NCI-H446 (cell line): ENCODE data around the gene GJA5.

ENCODE experiments used
- DNase-seq, 2 experiments: peaks; one replicate each; lab custom pipeline; 2025; lab: John Stamatoyannopoulos, UW

GJA5 gene

GRCh38 chr1:147760481-147761260 is at the start of gene GJA5:
Gene GJA5 (minus strand): TSS chr1:147760602. CDS start chr1:147759238, 1,364 bp downstream.
- DNase-seq: no peak

GRCh38 chr1:147809236-147809635 is 48.8 kb upstream of the GJA5 start:
- no peak for DNase-seq

DNA sequence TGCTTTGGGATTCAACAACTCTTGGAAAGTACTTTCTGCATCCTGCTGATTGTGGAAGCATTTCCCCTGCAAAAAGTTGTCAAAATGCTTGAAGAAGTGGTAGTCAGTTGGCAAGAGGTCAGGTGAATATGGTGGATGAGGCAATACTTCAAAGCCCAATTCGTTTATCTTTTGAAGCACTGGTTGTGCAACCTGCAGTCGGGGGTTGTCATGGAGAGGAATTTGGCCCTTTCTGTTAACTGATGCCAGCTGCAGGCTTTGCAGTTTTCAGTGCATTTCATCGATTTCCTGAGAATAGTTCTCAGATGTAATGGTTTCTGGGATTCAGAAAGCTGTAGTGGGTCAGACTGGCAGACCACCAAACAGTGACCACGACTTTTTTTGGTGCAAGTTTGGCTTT is 47.6 kb upstream of the GJA5 start:
- no peak for DNase-seq

DNA sequence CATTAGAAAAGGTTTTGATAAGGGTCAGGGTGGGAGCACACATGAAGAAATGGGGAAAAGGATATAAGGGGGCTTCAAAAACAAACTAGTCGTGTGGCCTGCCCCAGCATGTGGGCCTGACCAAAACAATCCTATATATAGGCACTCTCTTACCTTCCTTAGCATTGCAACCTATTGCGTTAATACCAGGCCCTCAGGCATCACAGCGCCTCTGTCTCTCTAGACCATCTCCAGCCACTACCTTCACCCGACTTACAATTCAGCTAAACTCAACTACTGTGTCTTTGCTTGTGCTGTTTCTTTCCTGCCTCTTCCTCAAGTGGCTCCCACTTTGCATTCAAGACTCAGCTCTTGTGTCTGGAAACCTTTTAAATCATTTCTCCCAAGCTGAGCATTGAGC is 47.0 kb upstream of the GJA5 start:
- DNase-seq: no peak

DNA sequence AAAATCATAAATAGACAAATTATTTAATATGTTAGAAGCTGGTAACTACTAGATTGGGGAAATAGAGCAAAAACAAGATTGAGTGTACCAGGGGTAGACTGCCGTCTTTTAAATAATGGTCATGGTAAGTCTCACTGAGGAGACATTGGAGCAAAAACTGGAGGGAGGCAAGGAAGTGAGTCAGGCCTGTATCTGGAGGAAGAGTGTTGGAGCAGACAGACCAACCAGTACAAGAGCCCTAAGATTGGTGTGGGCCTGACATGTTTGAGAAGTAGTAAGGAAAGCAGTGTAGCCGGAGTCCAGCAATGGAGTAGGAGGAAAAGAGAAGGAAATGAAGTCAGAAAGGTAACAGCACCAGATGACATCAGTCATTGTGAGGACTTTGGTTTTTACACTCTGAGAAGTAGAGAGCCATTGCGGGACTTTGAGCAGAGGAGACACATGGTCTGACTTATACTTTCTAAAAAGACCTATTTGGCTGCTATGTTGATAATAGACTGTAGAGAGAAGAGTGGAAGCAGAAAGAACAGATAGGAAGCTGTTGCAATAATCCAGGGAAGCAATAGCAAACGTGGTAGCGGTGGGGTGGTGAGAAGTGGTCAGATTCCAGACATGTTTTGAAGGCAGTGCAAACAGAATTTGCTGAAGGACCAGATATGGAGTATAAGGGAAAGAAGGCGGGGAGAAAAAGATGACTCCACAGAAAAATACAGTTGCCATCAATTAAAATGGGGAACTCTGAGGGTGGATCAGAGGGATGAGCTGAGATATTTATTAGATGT is 44.7 kb upstream of the GJA5 start:
- no peak for DNase-seq

DNA sequence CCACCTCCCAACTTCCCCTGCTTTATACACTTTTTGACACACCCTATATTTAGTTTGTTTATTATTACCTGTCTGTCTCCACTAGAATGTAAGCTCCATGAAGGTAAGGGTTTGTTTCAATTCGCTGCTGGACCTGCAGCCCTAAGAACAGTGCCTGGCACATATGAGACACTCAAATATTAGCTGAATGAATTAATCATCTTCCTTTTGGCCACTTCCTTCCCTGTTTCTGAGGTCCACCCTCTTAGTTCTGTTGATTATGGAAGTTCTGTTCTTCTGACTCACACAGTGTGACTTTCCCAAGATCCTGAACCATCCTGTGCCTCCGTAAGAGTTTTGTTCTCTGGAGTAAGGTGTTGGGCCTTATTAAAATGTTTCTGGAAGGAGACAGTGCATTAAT is 40.4 kb upstream of the GJA5 start:
- DNase-seq: no peak

- DNase-seq: no peak
Observed at GRCh38 chr1:147798731-147799130, 38.3 kb upstream of the GJA5 start.

- DNase-seq: no peak
Observed at GRCh38 chr1:147794570-147794969, 34.2 kb upstream of the GJA5 start.

GRCh38 chr1:147791876-147792275 is 31.5 kb upstream of the GJA5 start:
- no peak for DNase-seq

GRCh38 chr1:147787765-147788164 is 27.4 kb upstream of the GJA5 start:
- DNase-seq: no peak

DNA sequence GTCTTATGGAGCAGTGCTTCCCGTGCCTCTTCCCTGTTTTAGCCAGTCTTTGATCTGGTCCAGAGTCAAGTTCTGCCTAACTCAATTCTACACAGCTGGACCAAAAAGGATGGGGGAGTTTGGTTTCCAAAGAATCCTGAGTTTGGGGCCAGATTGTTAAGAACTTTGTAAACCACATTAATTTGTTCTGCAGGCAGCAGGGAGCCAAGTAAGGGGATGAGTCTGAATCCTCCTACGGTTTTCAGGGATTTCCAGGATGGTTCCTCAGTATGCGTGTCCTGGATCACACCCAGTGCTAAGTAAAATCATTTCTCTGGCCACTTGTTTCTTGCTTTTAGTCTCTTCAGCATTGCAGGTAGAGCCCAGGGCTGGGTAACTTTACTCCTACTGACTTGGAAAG is 26.1 kb upstream of the GJA5 start:
- DNase-seq: no peak

DNA sequence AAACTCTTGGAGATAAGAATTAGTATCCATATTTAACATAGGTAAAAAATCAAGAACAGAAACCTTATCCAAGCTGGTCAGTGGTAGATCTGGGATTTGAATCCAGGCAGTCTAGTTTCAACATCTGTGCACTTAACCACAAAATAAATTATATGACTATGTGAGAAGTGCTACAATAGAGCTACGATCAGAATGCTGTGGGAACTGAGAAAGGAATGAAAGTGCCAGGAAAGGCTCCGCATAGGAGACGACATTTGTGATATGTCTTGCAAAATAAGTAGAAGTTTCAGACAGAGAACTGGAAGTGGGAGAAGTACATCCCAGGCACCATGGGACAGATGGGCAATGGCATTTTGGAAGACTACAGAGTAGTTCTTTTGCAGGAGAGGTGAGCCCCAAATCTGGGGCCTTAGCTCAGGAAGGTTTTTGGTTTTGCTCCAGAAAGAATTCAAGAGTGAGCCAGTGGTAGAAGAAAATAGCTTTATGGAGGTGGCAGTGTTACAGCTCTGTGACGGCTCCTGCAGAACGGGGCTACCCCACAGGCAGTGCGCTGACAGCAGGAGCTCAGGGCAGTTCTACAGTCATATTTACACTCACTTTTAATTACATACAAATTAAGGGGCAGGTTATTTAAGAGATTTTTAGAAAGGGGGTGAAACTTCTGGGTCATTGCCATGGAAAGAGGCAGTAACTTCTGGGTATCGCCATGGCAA is 25.5 kb upstream of the GJA5 start:
- DNase-seq: no peak

- DNase-seq: no peak
Observed at GRCh38 chr1:147784941-147785340, 24.5 kb upstream of the GJA5 start.

- no peak for DNase-seq
Observed at GRCh38 chr1:147781056-147781471, 20.7 kb upstream of the GJA5 start.

- no peak for DNase-seq
Observed at GRCh38 chr1:147777694-147778093, 17.3 kb upstream of the GJA5 start.

GRCh38 chr1:147773215-147773715 is 12.9 kb upstream of the GJA5 start:
- no peak for DNase-seq

- no peak for DNase-seq
Observed at GRCh38 chr1:147772570-147772969, 12.2 kb upstream of the GJA5 start.

GRCh38 chr1:147771226-147772125 is 11.1 kb upstream of the GJA5 start:
- no peak for DNase-seq

DNA sequence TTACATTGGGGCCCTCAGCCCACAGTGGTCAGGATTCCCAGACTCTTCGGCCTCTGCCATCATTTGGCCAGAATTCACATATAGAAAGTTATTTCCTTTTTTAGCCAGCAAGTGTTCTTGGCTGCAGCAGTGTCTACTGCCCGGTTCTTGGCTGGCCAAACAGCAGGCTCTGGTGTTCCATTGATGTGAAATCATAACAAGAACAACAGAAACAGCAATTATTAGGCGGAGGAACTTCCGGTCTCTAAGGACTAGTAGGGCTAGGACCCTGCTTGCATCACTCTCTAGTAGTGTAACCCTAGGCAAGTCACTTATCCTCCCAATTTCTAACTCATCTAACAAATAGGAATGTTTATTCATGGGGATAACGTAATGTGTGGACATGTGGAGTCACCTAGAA is 8.7 kb upstream of the GJA5 start:
- DNase-seq: no peak

GRCh38 chr1:147768582-147768981 is 8.2 kb upstream of the GJA5 start:
- no peak for DNase-seq

DNA sequence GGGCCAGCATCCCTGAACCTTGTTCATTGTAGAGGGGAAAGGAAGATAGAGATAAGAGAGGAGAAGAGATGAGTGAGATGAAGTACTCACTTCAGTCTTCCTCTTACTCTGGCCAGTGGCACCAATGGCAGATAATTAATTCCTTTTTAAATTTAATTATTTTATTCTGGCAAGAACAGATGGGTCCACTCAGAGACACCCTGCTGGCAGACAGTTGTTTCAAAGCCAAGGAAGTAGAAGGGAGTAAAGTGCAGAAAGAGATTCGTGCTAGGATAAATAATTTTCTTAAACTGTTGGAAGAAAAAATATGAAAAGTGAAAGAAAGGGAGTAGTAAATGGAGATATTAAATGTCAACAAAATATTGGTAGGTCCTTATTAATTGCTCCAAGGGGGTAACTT is 7.7 kb upstream of the GJA5 start:
- no peak for DNase-seq
